Stimulated activated memory B cell treated with anti-CD40 and anti-IgM and Interleukin-4, amounts not matched to agents 10 μg/mL and 1 μg/mL and 100 μg/mL, for 72 hours (primary cell): ENCODE results near the gene NUDT1.

Source experiments
- ATAC-seq: fragments of 150-1000 bp; cut with Tn5 transposase; 2 replicates; pipeline ENCODE4 v1.10.0; 2021
- H3K27ac Mint-ChIP-seq: one replicate; pipeline ENCODE4 v1.8.0; 2022; ENCODE audit warnings: mild to moderate bottlenecking, mixed read lengths
- H3K27me3 Mint-ChIP-seq: one replicate; pipeline ENCODE4 v1.8.0; 2022; ENCODE audit warnings: mixed read lengths
- H3K36me3 Mint-ChIP-seq: one replicate; pipeline ENCODE4 v1.8.0; 2022; ENCODE audit warnings: mixed read lengths
- H3K4me1 Mint-ChIP-seq: one replicate; pipeline ENCODE4 v1.8.0; 2022; ENCODE audit warnings: mixed read lengths
- H3K4me3 Mint-ChIP-seq: one replicate; pipeline ENCODE4 v1.8.0; 2022; ENCODE audit warnings: mild to moderate bottlenecking, moderate library complexity, mixed read lengths
- H3K9me3 Mint-ChIP-seq: one replicate; pipeline ENCODE4 v1.8.0; 2022; ENCODE audit warnings: mixed read lengths

NUDT1 gene

GRCh38 chr7:2213551-2214215 lies 28.3 kb upstream of the NUDT1 start:
- Mint-ChIP-seq H3K9me3 (no peaks in the 10 kb centered on the region), H3K36me3 (peaks cover 78% of the 10 kb centered on the region), H3K4me3 (no peak overlapping the region), H3K4me1 (peaks cover 29% of the 10 kb centered on the region), H3K27me3 (no peaks in the 10 kb centered on the region), H3K27ac (no peak overlapping the region)
- ATAC-seq, result no peak

DNA sequence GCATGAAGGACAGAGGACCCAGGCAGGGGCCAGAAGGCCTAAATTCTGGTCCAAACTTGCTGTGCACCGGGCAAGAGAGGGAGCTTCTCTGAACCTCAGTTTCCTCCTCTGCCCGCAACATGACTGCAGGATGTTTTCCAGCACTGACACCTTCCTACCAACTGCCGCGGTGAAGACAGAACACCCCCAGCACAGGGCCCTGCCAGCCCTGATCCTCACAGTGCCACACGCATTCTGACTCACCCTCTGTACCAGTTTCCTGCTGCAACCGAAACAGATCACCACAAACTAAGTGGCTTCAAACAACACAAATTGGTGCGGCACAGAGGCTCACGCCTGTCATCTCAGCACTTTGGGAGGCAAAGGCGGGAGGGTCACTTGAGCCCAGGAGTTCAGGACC lies 27.4 kb upstream of the NUDT1 start:
- Mint-ChIP-seq H3K4me3 (no peak overlapping the region), H3K27me3 (no peaks in the 10 kb centered on the region), H3K27ac (no peak overlapping the region), H3K9me3 (no peaks in the 10 kb centered on the region), H3K4me1 (peaks cover 20% of the 10 kb centered on the region), H3K36me3 (peaks cover 82% of the 10 kb centered on the region)
- no peak for ATAC-seq

DNA sequence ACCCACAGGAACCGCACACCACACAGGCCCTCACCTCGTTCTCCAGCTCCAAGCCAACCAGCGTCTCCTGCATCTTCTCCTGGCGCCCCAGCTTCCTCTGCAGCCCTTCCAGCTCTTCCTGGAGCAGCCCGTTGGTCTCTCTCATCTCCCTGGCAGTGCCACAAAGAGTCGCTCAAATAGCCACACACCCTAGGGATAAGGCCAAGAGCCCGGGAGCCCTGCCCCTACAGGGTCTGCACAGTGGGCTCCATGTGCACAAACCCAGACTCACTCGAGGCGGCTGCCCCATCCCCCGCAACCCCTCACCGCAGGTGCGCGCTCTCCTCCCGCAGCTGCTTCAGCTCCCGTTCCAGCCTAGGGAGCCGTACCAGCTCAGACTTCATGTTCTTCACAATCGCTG lies 26.2 kb upstream of the NUDT1 start:
- H3K4me1 Mint-ChIP-seq, result peaks cover 8% of the 10 kb centered on the region
- no peak for ATAC-seq
- no peak overlapping the region for H3K27ac Mint-ChIP-seq
- H3K4me3 Mint-ChIP-seq, result no peak overlapping the region
- peaks cover 88% of the 10 kb centered on the region for H3K36me3 Mint-ChIP-seq
- H3K9me3 Mint-ChIP-seq, result no peaks in the 10 kb centered on the region
- H3K27me3 Mint-ChIP-seq, result no peaks in the 10 kb centered on the region

DNA sequence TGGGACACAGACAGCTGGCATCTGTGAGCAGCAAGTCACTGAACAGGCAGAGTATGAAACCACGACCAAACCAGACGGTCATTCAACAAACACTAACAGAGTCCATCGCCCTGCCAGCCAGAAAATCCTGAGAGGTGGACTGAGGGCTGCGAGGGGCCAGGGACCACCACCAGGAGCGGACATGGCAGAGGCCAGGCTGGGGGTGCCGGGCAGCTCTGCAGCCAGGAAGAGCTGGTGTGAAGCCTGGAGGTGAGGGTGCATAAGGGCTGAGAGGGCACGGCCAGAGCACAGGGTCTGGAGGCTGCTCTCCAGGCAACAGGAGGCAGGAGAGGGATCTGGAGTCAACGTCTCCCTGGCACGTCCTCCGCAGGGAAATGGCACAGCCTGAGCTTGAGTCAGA lies 24.8 kb upstream of the NUDT1 start:
- Mint-ChIP-seq H3K27ac (no peak overlapping the region), H3K4me1 (no peaks in the 10 kb centered on the region), H3K36me3 (peaks cover 85% of the 10 kb centered on the region), H3K9me3 (no peaks in the 10 kb centered on the region), H3K27me3 (no peaks in the 10 kb centered on the region), H3K4me3 (no peak overlapping the region)
- ATAC-seq, result no peak

DNA sequence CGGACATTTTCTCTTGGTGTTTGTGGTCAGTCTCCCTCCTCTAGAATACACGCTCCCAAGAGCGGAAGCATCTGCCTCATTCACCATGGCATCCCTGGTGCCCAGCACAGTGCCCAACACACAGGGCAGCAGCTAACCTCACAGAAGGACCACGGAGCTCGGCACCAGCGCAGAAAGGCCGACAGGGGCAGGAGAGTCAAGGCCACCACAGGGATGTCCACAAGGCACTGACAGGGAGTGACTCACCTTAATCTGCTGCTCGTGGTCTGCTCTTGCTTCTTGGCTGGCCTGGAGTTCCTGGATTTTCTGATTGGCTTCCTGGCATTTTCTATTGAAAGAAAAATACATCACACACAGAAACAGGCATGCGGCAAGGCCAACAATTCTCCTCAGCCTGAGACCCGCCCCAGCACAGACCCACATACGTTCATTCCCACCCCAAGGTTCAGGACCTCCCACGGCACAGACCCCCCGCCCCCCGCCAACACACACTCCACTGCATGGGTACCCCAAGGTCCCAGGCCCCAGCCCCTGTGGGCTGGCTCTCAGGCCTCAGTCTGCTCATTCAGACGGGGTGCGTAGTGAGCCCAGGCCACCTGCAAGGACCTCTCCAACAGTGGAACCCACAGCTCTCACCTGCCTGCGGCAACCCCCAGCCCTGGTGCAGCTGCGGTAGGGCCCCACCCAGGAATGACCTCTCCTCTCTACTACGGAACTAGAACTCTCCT lies 24.1 kb upstream of the NUDT1 start:
- no peaks in the 10 kb centered on the region for H3K4me1 Mint-ChIP-seq
- no peak for ATAC-seq
- H3K4me3 Mint-ChIP-seq, result no peak overlapping the region
- H3K27ac Mint-ChIP-seq, result no peak overlapping the region
- H3K27me3 Mint-ChIP-seq, result no peaks in the 10 kb centered on the region
- peaks cover 85% of the 10 kb centered on the region for H3K36me3 Mint-ChIP-seq
- no peaks in the 10 kb centered on the region for H3K9me3 Mint-ChIP-seq

- Mint-ChIP-seq H3K9me3 (no peaks in the 10 kb centered on the region), H3K4me1 (no peaks in the 10 kb centered on the region), H3K36me3 (peaks cover 84% of the 10 kb centered on the region), H3K4me3 (no peak overlapping the region), H3K27ac (no peak overlapping the region), H3K27me3 (no peaks in the 10 kb centered on the region)
- ATAC-seq, result no peak
Measured at GRCh38 chr7:2218444-2218785, 23.6 kb upstream of the NUDT1 start.

- Mint-ChIP-seq H3K27me3 (no peaks in the 10 kb centered on the region), H3K27ac (no peak overlapping the region), H3K36me3 (peaks cover 81% of the 10 kb centered on the region), H3K4me1 (no peaks in the 10 kb centered on the region), H3K9me3 (no peaks in the 10 kb centered on the region), H3K4me3 (no peak overlapping the region)
- ATAC-seq, result no peak
Measured at GRCh38 chr7:2219136-2219535, 22.9 kb upstream of the NUDT1 start.

GRCh38 chr7:2219606-2220005 lies 22.4 kb upstream of the NUDT1 start:
- Mint-ChIP-seq H3K36me3 (peaks cover 84% of the 10 kb centered on the region), H3K9me3 (no peaks in the 10 kb centered on the region), H3K27ac (no peak overlapping the region), H3K4me1 (no peaks in the 10 kb centered on the region), H3K4me3 (no peak overlapping the region), H3K27me3 (no peaks in the 10 kb centered on the region)
- ATAC-seq, result no peak

DNA sequence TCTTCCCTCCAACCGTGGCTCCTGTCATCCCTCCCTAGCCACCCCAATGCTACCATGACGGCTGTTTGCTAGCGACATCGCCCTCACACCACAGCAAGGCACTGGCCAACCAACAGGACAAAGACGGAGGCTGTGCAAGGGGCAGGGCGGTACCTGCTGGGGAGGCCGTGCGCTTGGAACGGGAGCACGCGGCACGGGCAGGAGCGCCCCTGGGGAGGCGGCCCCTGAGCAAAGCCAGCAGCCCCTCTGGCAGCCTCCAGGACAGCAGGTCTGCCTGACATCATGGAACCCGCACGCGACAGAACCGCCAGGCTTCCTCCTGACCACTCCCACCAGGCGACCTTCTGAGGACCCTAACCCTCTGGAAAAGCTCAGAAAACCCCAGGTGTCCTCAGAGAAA lies 22.0 kb upstream of the NUDT1 start:
- Mint-ChIP-seq H3K9me3 (no peaks in the 10 kb centered on the region), H3K27me3 (no peaks in the 10 kb centered on the region), H3K4me3 (no peak overlapping the region), H3K36me3 (peaks cover 86% of the 10 kb centered on the region), H3K4me1 (no peaks in the 10 kb centered on the region), H3K27ac (no peak overlapping the region)
- no peak for ATAC-seq

DNA sequence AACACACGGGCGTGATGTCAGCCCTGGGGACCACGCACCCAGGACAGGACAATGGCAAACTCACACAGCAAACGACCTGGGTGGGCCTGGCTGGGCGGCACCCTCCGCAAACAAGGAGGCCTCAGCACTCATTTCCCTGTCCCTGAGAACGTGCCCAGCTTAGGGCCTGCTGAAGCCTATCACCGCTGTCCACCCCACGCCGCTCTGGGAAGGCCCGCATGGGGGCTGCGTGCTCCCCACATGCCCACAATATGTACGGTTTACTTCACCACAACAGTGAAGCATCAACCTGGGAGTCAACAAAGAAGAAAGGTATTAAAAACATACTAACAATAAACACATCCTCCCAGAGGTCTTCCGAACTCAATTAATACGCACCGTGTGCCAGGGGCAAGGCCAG lies 21.5 kb upstream of the NUDT1 start:
- no peak overlapping the region for H3K4me3 Mint-ChIP-seq
- no peaks in the 10 kb centered on the region for H3K9me3 Mint-ChIP-seq
- peaks cover 85% of the 10 kb centered on the region for H3K36me3 Mint-ChIP-seq
- H3K4me1 Mint-ChIP-seq, result no peaks in the 10 kb centered on the region
- no peaks in the 10 kb centered on the region for H3K27me3 Mint-ChIP-seq
- no peak overlapping the region for H3K27ac Mint-ChIP-seq
- ATAC-seq, result no peak

GRCh38 chr7:2220954-2221353 lies 21.1 kb upstream of the NUDT1 start:
- no peak overlapping the region for H3K4me3 Mint-ChIP-seq
- H3K4me1 Mint-ChIP-seq, result no peaks in the 10 kb centered on the region
- H3K27ac Mint-ChIP-seq, result no peak overlapping the region
- H3K9me3 Mint-ChIP-seq, result no peaks in the 10 kb centered on the region
- ATAC-seq, result no peak
- peaks cover 85% of the 10 kb centered on the region for H3K36me3 Mint-ChIP-seq
- no peaks in the 10 kb centered on the region for H3K27me3 Mint-ChIP-seq

DNA sequence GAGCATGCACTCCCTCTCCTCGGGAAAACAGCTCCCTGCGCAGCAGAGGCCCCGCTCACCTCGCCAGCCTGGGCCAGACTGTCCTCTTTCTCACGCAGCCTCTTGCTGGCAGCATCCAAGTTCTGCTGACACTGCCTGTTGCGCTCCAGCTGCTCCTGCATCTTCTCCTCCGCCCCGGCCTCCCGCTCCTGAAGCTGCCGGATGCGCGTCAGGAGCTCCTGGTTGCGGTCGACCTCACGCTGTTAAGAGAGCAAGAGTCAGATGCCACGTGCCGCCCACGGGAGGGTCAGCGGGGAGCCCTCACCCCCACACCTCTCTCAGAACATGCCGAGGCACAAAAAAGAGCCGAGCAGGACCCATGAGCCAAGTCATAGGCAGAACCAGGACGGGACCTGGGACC lies 19.5 kb upstream of the NUDT1 start:
- Mint-ChIP-seq H3K27ac (no peak overlapping the region), H3K36me3 (peaks cover 82% of the 10 kb centered on the region), H3K4me3 (no peak overlapping the region), H3K4me1 (peaks cover under 1% of the 10 kb centered on the region), H3K9me3 (no peaks in the 10 kb centered on the region), H3K27me3 (no peaks in the 10 kb centered on the region)
- no peak for ATAC-seq

- no peak overlapping the region for H3K27ac Mint-ChIP-seq
- ATAC-seq, result no peak
- peaks cover 80% of the 10 kb centered on the region for H3K36me3 Mint-ChIP-seq
Measured at GRCh38 chr7:2223321-2223720, 18.7 kb upstream of the NUDT1 start.

DNA sequence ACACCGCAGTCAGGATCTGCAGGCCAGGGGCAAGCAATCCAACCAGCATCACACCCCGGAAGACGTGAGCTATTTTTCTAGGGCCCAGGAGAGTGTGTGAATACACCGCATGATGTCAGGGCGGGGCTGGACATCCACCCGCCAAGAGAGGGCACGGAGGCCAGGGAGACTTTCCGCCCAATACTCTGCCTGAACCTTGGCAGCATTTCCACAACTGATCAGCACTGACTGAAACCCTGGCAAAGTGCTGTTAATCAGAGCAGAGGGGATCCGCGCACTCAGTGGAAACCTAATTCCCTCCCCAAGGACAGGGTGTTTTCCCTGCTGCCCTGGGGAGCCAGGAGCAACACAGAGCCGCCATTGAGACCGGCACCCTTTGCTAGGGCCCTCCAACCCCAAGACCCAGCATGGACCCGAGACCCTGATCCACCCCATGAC lies 17.5 kb upstream of the NUDT1 start:
- Mint-ChIP-seq H3K4me3 (no peak overlapping the region), H3K4me1 (peaks cover 9% of the 10 kb centered on the region), H3K27me3 (no peaks in the 10 kb centered on the region), H3K36me3 (peaks cover 72% of the 10 kb centered on the region), H3K9me3 (no peaks in the 10 kb centered on the region), H3K27ac (no peak overlapping the region)
- no peak for ATAC-seq

More at GRCh38 chr7:2223321-2223720, 18.7 kb upstream of the NUDT1 start:
- Mint-ChIP-seq H3K4me3 (no peak overlapping the region), H3K27me3 (no peaks in the 10 kb centered on the region), H3K4me1 (peaks cover 7% of the 10 kb centered on the region), H3K9me3 (no peaks in the 10 kb centered on the region)

DNA sequence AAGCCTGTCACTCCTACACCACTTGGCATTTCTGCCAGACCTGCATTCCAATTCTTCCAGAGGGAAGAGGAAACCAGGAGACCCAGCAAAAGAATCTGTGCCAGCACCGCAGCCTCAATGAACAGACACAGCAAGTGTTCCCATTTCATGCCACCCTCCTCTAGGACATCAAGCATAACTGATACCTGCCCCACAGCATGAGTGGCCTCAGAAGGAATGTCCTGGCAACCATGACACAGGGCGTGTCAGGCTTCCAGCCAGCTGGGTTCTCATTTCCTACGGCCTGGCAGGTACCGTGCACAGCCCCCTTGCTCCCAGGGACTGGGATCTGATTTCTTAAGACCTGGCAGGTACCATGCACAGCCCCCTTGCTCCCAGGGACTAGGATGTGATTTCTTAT lies 17.1 kb upstream of the NUDT1 start:
- H3K36me3 Mint-ChIP-seq, result peaks cover 75% of the 10 kb centered on the region
- no peaks in the 10 kb centered on the region for H3K27me3 Mint-ChIP-seq
- H3K27ac Mint-ChIP-seq, result no peak overlapping the region
- H3K4me3 Mint-ChIP-seq, result no peak overlapping the region
- no peak for ATAC-seq
- H3K4me1 Mint-ChIP-seq, result peaks cover 13% of the 10 kb centered on the region
- no peaks in the 10 kb centered on the region for H3K9me3 Mint-ChIP-seq

DNA sequence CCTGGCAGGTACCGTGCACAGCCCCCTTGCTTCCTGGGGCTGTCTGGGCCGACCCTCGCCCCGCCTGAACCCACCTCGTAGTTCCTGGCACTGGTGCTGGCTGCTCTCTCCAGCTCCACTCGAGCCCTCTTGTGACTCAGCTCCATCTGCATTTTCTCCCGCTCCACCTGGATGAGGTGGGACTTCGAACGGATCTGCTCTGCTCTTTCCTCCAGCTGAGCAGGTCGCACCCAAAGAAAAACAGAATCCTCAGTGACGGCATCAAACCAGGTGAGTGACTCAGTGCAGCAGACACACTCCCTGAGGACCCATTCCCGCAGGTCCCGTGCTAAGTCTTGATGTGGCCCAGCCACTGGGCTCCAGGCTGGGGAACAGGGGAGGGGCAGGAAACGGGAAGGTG lies 16.7 kb upstream of the NUDT1 start:
- Mint-ChIP-seq H3K4me1 (peaks cover 17% of the 10 kb centered on the region), H3K36me3 (peaks cover 74% of the 10 kb centered on the region), H3K27me3 (no peaks in the 10 kb centered on the region), H3K9me3 (no peaks in the 10 kb centered on the region), H3K4me3 (no peak overlapping the region), H3K27ac (no peak overlapping the region)
- ATAC-seq, result no peak
